ENCODE results near the gene PITX2.

PITX2 gene

GRCh38 chr4:110626532-110627153, 3.8 kb upstream of the PITX2 start:
- H3K4me3 ChIP-seq (ENCODE audit: low read depth, low read length): no peak overlapping the region
- peaks cover 0 to 13% of the 10 kb centered on the region in 2 experiments; a peak in 1 of 3 replicates for H3K36me3 ChIP-seq (ENCODE audit: control insufficient read depth in 2 of 2, insufficient read depth in 1 of 2, low read length in 2 of 2)
- no peak overlapping the region for H3K27ac ChIP-seq (ENCODE audit: extremely low read depth, low read depth, low read length)
- H3K4me1 ChIP-seq (ENCODE audit: control insufficient read depth, insufficient read depth, low read length): peaks cover 12% of the 10 kb centered on the region; the same call in 1 of the 2 replicates
- ChIA-PET CTCF (no interaction called here), POLR2A (no interaction called here)
- TF ChIP-seq ZNF670 (tag by site-specific recombination; IDR thresholded peaks at IDR 0.05; ENCODE audit: low read depth): no peak
- peak; percentile 25; the same call in 1 of the 2 replicates for TF ChIP-seq ZNF449 (tag by site-specific recombination; IDR thresholded peaks at IDR 0.05)
- TF ChIP-seq ZXDB (tag by site-specific recombination; IDR thresholded peaks at IDR 0.05): no peak
- TF ChIP-seq ZSCAN5A (tag by site-specific recombination; IDR thresholded peaks at IDR 0.05): no peak
- no peak for TF ChIP-seq ZNF138 (tag by site-specific recombination; IDR thresholded peaks at IDR 0.05; ENCODE audit: borderline replicate concordance)
- TF ChIP-seq ZBTB6 (tag by site-specific recombination; IDR thresholded peaks at IDR 0.05): no peak
- TF ChIP-seq PRDM2 (tag by site-specific recombination; IDR thresholded peaks at IDR 0.05; ENCODE audit: borderline replicate concordance): no peak
- H3K9me3 ChIP-seq (ENCODE audit: control insufficient read depth, insufficient read depth, low read depth, low read length): no peaks in the 10 kb centered on the region

- H3K36me3 ChIP-seq (ENCODE audit: control insufficient read depth in 2 of 2, insufficient read depth in 1 of 2, low read length in 2 of 2): peaks cover 0 to 15% of the 10 kb centered on the region in 2 experiments; a peak in 1 of 3 replicates
- peaks cover 12% of the 10 kb centered on the region; the same call in 1 of the 2 replicates for H3K4me1 ChIP-seq (ENCODE audit: control insufficient read depth, insufficient read depth, low read length)
- TF ChIP-seq GLIS1 (tag by site-specific recombination; IDR thresholded peaks at IDR 0.05) (0 out of 2 replicates have a peak, but pooled peaks have one; percentile 23), ZNF239 (tag by site-specific recombination; IDR thresholded peaks at IDR 0.05) (no peak), ZNF335 (tag by site-specific recombination; conservative IDR thresholded peaks at IDR 0.05) (peak; percentile 81), ZSCAN4 (tag by site-specific recombination; IDR thresholded peaks at IDR 0.05) (0 out of 2 replicates have a peak, but pooled peaks have one; percentile 36), MZF1 (tag by site-specific recombination; IDR thresholded peaks at IDR 0.05; ENCODE audit: borderline replicate concordance) (peak; percentile 76; the same call in 1 of the 2 replicates)
- no peak overlapping the region for H3K27ac ChIP-seq (ENCODE audit: extremely low read depth, low read depth, low read length)
- CTCF ChIA-PET: interaction anchor here (2.7 kb wide), 1 partner anchor 333 kb away, joined by 9 read pairs; no protein-coding TSS in a partner anchor
- POLR2A ChIA-PET: no interaction called here
- H3K9me3 ChIP-seq (ENCODE audit: control insufficient read depth, insufficient read depth, low read depth, low read length): no peaks in the 10 kb centered on the region
- no peak overlapping the region for H3K4me3 ChIP-seq (ENCODE audit: low read depth, low read length)
These were observed 2.8 kb upstream of the PITX2 start for GRCh38 chr4:110625576-110626257.
